ENCODE results near the gene PNLDC1.
"Not testable (repeated sequence)": the region's sequence is repeated elsewhere in the genome, so short reads cannot be mapped to it uniquely, and the experiment has no call there.

The PNLDC1 gene

DNA sequence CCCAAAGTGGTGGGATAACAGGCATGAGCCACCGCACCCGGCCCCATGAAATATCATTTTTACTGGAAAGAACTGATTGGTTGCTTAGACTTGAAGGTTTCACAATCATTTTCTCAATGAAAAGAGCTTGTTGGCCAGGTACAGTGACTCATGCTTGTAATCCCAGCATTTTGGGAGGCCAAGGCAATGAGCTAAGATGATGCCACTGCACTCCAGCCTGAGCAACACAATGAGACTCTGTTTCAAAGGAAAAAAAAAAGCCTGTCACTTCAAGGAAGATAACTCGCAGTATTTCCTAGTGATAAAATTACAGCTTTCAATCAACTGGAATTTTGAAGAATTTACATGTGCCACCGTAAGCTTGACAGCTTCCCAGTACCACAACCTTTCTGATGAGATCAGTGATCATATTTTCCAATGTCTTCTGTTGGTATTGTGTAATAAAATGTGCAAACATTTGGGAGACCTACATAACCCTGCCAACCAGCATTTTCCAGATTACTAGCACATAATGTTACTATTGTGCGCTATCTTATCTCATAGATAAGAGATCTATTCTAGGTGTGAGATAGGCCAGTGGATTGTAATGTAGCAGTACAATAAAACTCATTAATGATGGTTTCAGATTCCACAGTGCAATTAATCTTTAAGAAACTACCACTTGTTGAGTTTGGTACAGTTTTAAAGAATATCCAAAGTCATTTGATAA lies 7.2 kb downstream of the PNLDC1 start:
- TF ChIP-seq, protein P1, sequence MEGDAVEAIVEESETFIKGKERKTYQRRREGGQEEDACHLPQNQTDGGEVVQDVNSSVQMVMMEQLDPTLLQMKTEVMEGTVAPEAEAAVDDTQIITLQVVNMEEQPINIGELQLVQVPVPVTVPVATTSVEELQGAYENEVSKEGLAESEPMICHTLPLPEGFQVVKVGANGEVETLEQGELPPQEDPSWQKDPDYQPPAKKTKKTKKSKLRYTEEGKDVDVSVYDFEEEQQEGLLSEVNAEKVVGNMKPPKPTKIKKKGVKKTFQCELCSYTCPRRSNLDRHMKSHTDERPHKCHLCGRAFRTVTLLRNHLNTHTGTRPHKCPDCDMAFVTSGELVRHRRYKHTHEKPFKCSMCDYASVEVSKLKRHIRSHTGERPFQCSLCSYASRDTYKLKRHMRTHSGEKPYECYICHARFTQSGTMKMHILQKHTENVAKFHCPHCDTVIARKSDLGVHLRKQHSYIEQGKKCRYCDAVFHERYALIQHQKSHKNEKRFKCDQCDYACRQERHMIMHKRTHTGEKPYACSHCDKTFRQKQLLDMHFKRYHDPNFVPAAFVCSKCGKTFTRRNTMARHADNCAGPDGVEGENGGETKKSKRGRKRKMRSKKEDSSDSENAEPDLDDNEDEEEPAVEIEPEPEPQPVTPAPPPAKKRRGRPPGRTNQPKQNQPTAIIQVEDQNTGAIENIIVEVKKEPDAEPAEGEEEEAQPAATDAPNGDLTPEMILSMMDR (IDR thresholded peaks at IDR 0.05; ENCODE audit: control insufficient read depth, insufficient read depth, low read depth, low read length, missing control alignments): no peak
- no peak overlapping the region for H3K4me3 ChIP-seq (ENCODE audit: control insufficient read depth, low read depth, low read length)
- no peak for DNase-seq (ENCODE audit: low read depth)

DNA sequence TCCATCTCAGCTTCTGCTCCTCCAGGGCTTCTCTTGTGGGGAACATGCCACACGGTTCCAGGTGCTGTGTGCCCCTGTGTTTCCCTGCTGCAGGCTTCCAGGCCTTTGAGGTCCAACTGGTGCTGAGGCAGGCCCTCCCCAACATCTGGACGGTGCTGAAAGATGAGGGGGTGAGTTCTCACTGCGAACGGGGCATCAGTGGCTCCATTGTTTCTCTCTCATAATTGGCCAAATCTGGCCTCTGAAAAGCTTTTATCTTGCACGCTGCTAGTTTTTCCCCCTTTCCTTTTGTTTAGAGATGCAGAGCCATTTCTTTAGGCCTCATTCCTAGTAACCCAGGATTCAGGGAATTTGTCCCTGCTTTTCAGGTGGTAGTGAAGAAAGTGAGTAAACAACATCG lies 8.6 kb downstream of the PNLDC1 start:
- TF ChIP-seq, protein P1 (IDR thresholded peaks at IDR 0.05; ENCODE audit: control insufficient read depth, insufficient read depth, low read depth, low read length, missing control alignments): no peak
- H3K4me3 ChIP-seq (ENCODE audit: control insufficient read depth, low read depth, low read length): no peak overlapping the region
- no peak for DNase-seq (ENCODE audit: low read depth)

DNA sequence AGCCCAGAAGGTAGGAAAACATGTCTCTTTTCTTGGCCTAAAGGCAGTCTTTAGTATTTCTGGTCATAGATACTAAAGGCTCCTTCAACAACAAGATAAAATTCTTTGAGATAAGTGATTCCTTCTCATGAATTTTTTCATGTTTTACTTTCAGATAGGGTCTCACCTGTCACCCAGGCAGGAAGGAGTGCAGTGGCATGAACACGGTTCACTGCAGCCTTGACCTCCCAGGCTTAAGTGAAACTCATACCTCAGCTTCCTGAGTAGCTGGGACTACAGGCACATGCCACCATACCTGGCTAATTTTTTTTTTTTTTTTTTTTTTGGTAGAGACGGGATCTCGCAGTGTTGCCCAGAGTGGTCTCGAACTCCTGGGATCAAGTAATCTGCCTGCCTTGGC lies 9.1 kb downstream of the PNLDC1 start:
- no peak for DNase-seq (ENCODE audit: low read depth)
- H3K4me3 ChIP-seq (ENCODE audit: control insufficient read depth, low read depth, low read length): no peak overlapping the region
- TF ChIP-seq, protein P1 (IDR thresholded peaks at IDR 0.05; ENCODE audit: control insufficient read depth, insufficient read depth, low read depth, low read length, missing control alignments): no peak

DNA sequence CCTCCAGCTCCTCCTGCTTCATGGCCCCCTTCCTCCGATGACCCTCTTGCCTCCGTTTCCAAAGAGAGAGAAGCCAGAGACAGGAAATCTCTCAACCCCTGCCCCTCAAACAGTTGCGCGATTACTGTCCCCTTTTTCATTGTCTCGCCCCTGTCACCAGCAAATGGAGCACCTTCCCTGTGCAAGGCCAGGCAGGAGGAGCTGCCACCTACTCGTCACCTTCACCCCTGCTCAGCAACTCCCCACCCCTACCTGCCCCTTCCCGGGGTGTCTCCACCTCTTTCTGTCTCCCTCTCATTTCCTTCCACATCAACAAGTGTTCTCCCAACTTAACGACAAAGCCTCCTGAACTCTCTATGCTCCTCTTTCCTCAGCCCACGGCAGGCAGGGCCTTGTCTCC lies 13.7 kb downstream of the PNLDC1 start:
- H3K4me3 ChIP-seq (ENCODE audit: control insufficient read depth, low read depth, low read length): no peak overlapping the region
- DNase-seq (ENCODE audit: low read depth): no peak
- TF ChIP-seq, protein P1 (IDR thresholded peaks at IDR 0.05; ENCODE audit: control insufficient read depth, insufficient read depth, low read depth, low read length, missing control alignments): no peak

DNA sequence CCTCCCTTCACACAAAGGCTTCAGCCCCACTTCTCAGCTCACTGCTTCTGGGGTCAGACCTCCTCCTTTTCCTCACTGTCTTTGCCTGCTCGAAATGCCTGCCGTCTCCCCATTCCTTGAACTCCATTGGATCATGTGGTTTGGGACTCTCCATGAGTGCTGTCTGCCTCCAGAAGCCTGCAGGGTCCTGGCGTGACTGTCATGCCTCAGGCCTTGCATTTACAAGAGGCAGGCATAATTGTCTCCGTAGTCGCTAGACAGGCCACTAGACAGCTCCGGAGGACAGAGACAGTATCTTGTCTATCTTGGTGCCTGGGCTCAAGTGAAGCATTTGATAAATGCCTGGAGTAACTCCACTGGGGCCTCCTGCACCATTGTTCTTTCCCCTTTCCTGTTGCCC lies 15.3 kb downstream of the PNLDC1 start:
- TF ChIP-seq, protein P1 (IDR thresholded peaks at IDR 0.05; ENCODE audit: control insufficient read depth, insufficient read depth, low read depth, low read length, missing control alignments): no peak
- no peak for DNase-seq (ENCODE audit: low read depth)
- no peak overlapping the region for H3K4me3 ChIP-seq (ENCODE audit: control insufficient read depth, low read depth, low read length)

DNA sequence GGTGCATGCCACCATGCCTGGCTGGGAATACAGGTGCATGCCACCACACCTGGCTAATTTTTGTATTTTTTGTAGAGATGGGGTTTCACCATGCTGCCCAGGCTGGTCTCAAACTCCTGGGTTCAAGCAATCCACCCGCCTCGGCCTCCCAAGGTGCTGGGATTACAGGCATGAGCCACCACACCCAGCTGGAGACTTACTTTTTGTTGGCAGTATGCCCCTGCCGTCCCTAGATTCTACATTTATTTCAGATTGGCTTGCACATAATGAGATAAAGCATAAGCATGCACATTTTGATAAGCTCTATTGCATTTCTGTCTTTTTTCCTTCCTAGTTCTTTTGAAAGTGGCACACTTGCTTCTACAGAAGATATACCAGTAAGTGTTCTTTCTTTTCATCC lies 16.7 kb downstream of the PNLDC1 start:
- DNase-seq (ENCODE audit: low read depth); H3K4me3 ChIP-seq (ENCODE audit: control insufficient read depth, low read depth, low read length): not testable (repeated sequence)

DNA sequence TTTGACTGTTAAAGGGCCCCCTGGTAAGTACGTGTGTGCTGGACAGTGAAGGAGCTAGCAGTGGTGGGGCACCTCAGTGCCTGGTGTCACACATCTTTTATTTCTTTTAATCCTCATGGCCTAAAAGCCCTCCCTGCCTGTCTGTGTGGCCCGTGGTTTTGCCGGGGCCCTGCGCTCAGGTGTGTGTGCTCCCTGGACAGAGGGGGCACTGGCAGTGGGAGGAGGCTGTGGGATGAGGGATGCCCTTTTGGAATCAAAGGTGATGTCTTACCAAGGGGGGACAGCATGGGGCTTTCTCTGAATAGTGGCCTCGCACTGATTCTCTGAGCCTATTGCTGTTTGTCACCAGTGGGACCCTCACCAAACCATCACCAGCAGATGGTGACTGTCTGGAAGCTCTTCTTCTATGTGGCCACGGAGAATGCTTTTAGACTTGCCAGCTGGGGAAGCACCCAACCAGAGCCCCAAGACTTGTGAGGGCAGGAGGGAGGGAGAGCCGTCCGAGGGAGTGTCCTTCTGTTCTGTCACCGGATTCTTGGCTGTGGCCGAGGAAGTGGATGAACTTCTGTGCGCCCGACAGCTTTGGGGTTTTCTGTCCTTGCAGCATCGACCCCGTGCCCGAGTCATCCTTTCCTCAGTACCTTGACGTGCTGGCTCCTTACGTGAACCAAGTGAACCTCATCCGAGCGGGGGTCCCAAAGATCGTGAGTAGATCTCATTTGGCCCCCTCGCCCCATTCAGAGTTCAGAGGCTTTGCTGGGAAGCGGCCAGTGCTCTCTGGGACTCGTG lies 18.1 kb downstream of the PNLDC1 start:
- DNase-seq (ENCODE audit: low read depth): no peak
- TF ChIP-seq, protein P1 (IDR thresholded peaks at IDR 0.05; ENCODE audit: control insufficient read depth, insufficient read depth, low read depth, low read length, missing control alignments): no peak
- H3K4me3 ChIP-seq (ENCODE audit: control insufficient read depth, low read depth, low read length): no peak overlapping the region
